Stimulated activated CD4-positive, alpha-beta T cell treated with anti-CD3 and anti-CD28 coated beads, TNF-alpha, amount 100 ng/mL, for 1 hour (primary cell): ENCODE data around the gene CHCHD4.

Experiments used
- DNase-seq, 3 donors: peaks; one replicate each; pipeline ENCODE4 v3.0.0-alpha.2; 2020; ENCODE audit warnings: low read depth in 3 of 3, low spot score in 1 of 3

CHCHD4 gene

GRCh38 chr3:14137004-14137403, 12.3 kb upstream of the CHCHD4 start:
- DNase-seq = no peak

- no peak for DNase-seq
Measured at GRCh38 chr3:14135581-14135980, 10.9 kb upstream of the CHCHD4 start.

- no peak for DNase-seq
Measured at GRCh38 chr3:14134291-14134690, 9.6 kb upstream of the CHCHD4 start.

GRCh38 chr3:14133876-14134275, 9.2 kb upstream of the CHCHD4 start:
- no peak for DNase-seq

GRCh38 chr3:14133188-14133800, 8.6 kb upstream of the CHCHD4 start:
- no peak for DNase-seq

- DNase-seq = no peak
Measured at GRCh38 chr3:14132689-14133088, 8.0 kb upstream of the CHCHD4 start.

GRCh38 chr3:14132120-14132519, 7.5 kb upstream of the CHCHD4 start:
- DNase-seq = no peak

GRCh38 chr3:14131134-14131533, 6.5 kb upstream of the CHCHD4 start:
- no peak for DNase-seq

- DNase-seq = no peak
Measured at GRCh38 chr3:14130707-14131106, 6.0 kb upstream of the CHCHD4 start.

GRCh38 chr3:14130230-14130629, 5.6 kb upstream of the CHCHD4 start:
- DNase-seq = no peak

GRCh38 chr3:14129296-14129695, 4.6 kb upstream of the CHCHD4 start:
- DNase-seq = no peak

- DNase-seq = no peak
Measured at GRCh38 chr3:14128724-14129123, 4.1 kb upstream of the CHCHD4 start.

- no peak for DNase-seq
Measured at GRCh38 chr3:14127516-14128161, 3.0 kb upstream of the CHCHD4 start.

GRCh38 chr3:14126887-14127505, 2.3 kb upstream of the CHCHD4 start:
- no peak for DNase-seq

GRCh38 chr3:14126017-14126886, 1.6 kb upstream of the CHCHD4 start:
- DNase-seq = no peak

- DNase-seq = peak in 2 of 3 donors; percentile 29 to 43
Measured at GRCh38 chr3:14125193-14126016, 735 bp upstream of the CHCHD4 start.

GRCh38 chr3:14124223-14124614, 451 bp downstream of the CHCHD4 start:
- peak in 1 of 3 donors; percentile 48 for DNase-seq

- no peak for DNase-seq
Measured at GRCh38 chr3:14123308-14124222, 1.1 kb downstream of the CHCHD4 start.

GRCh38 chr3:14122301-14122700, 2.4 kb downstream of the CHCHD4 start:
- no peak for DNase-seq

- no peak for DNase-seq
Measured at GRCh38 chr3:14121859-14122258, 2.8 kb downstream of the CHCHD4 start.
